ENCODE results near the gene PPP1R10.

Gene PPP1R10

GRCh38 chr6:30557683-30557981, 59.4 kb downstream of the PPP1R10 start:
- no peak for DNase-seq (ENCODE audit: extremely low read depth in 1 of 2, low read depth in 1 of 2)

GRCh38 chr6:30556906-30557682, 59.9 kb downstream of the PPP1R10 start, which contains the start of gene PRR3:
Gene PRR3, plus strand, starts transcription at chr6:30557295. Its CDS starts 50 bp downstream, at chr6:30557345.
- peak; percentile 73 to 89 for DNase-seq (ENCODE audit: extremely low read depth in 1 of 2, low read depth in 1 of 2)

- peak; percentile 95 to 98 for DNase-seq (ENCODE audit: extremely low read depth in 1 of 2, low read depth in 1 of 2)
Measured at GRCh38 chr6:30556066-30556905, 60.8 kb downstream of the PPP1R10 start, which contains the start of gene GNL1. Gene GNL1, minus strand, starts transcription at chr6:30556489. Its CDS starts 286 bp downstream, at chr6:30556203.

DNA sequence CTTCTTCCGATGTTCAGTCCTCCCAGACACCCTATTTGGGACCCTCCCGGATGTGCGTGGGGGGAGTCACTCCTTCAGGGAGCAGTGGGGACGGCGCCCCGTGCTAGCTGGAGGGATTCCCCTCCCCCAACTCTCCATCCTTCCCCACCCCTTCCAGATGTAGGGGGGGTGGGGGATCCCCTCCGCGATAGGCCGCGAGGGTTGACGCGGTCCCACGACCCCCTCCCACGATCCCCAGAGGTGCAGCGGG, 61.3 kb downstream of the PPP1R10 start:
- DNase-seq (ENCODE audit: extremely low read depth in 1 of 2, low read depth in 1 of 2) = no peak

DNA sequence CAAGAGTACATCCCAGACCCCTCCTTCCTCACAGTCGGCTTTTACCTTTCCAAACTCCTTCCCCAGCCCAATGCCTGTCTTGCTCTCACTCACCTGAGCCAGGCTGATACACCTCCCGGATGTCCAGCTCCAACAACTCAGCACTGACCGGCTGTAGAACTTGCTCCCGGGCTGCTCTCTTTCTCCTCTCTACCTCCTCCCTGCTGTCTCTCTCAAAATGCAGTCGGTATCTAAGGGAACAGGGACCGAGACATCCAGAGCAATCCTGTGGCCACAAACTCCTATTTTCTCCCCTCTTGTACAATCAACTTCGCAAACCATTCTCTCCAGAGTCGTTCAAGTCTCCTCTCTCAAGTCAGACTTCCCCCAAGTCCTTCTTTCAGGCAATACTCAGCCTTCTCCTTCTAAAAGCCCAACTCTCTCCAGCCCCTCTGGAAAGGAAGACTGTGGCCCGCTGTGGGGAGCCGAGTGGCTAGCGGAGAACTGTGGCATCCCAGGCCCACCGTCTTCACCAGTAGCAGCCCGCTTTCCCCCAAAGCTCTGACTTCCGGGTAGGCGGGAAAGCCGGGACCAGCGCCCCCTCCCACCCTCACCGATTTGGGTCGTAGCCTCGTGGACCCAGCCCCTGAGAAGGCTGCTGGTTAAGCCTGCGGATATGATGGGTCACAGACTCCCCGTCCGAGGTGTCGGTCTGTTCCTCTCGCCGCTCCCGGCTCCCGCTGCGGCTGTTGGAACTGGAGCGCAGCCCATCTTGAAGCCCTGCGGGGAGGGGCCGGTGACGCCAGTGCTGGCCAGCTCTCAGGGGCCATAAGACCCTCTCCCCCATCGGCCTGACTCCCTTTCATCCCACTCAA, 61.9 kb downstream of the PPP1R10 start:
- DNase-seq (ENCODE audit: extremely low read depth in 1 of 2, low read depth in 1 of 2) = no peak

- DNase-seq (ENCODE audit: extremely low read depth in 1 of 2, low read depth in 1 of 2) = no peak
Measured at GRCh38 chr6:30554404-30554803, 62.6 kb downstream of the PPP1R10 start.
